ENCODE data around the gene GOLGA8S. TPM values are rescaled to one million over a fixed set of nuclear protein-coding genes. Genes with fewer than 3 reads are reported as not detected.

The GOLGA8S gene
- polyA plus RNA-seq, 1 experiment: 0.04 TPM

Small RNA genes within 50 kb of the gene (small RNA-seq; reads per million reads assigned to genes)
- not detected for gene RN7SL536P (ENCODE audit: insufficient read length, low read depth)

Other genes starting within 250 kb of the GOLGA8S start
- not detected in 2 replicates for gene GOLGA6L1, start 217.9 kb upstream of the GOLGA8S start, polyA plus RNA-seq (2011; rRNA removed)
- not detected in 2 replicates for gene GOLGA6L26, start 20.6 kb upstream of the GOLGA8S start, polyA plus RNA-seq (2011; rRNA removed)
- not detected in 2 replicates for gene GOLGA6L2, start 92.5 kb downstream of the GOLGA8S start, polyA plus RNA-seq (2011; rRNA removed)
- 1.2 TPM in 2 replicates for gene MKRN3, start 210.9 kb downstream of the GOLGA8S start, polyA plus RNA-seq (2011; rRNA removed)